HUES6 (cell line): ENCODE measurements around the gene ADK.

Source experiments
- H3K27ac ChIP-seq: 2 replicates; pipeline ENCODE4 v1.7.0; 2013; ENCODE audit warnings: low read depth, mild to moderate bottlenecking, low read length, inconsistent platforms
- H3K27me3 ChIP-seq: 2 replicates; pipeline ENCODE4 v1.6.1; 2013; ENCODE audit warnings: low read length; ENCODE audit not compliant: control insufficient read depth, insufficient read depth
- H3K36me3 ChIP-seq: 2 replicates; pipeline ENCODE4 v1.6.1; 2013; ENCODE audit warnings: low read length; ENCODE audit not compliant: control insufficient read depth, insufficient read depth
- H3K4me1 ChIP-seq: 2 replicates; pipeline ENCODE4 v1.6.1; 2013; ENCODE audit warnings: low read length; ENCODE audit not compliant: control insufficient read depth, insufficient read depth
- H3K4me3 ChIP-seq: 2 replicates; pipeline ENCODE4 v1.5.1; 2013; ENCODE audit warnings: low read depth, low read length
- H3K9ac ChIP-seq: one replicate; pipeline ENCODE4 v1.6.1; 2013; ENCODE audit warnings: mild to moderate bottlenecking, low read length
- H3K9me3 ChIP-seq: 2 replicates; pipeline ENCODE4 v1.6.1; 2013; ENCODE audit warnings: low read depth, low read length; ENCODE audit not compliant: control insufficient read depth, insufficient read depth

ADK gene

DNA sequence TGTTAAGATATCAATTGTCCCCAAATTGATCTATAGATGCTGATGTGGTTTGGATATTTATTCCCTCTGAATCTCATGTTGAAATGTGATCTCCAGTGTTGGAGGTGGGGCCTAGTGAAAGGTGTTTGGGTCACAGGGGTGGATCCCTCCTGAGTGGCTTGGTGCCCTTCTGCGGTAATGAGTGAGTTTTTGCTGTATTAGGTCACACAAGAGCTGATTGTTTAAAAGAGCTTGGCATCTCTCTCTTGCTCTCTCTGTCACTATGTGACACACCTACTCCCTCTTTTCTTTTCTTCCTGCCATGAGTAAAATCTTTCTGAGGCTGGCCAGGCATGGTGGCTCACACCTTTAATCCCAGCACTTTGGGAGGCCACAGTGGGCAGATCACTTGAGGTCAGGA lies 577.2 kb downstream of the ADK start:
- H3K4me1 ChIP-seq = peaks cover 11% of the 10 kb centered on the region
- H3K27ac ChIP-seq = no peak overlapping the region
- no peak overlapping the region for H3K4me3 ChIP-seq
- no peak overlapping the region for H3K9ac ChIP-seq
- peaks cover 4% of the 10 kb centered on the region; the same call in 1 of the 2 replicates for H3K36me3 ChIP-seq
- H3K27me3 ChIP-seq = no peaks in the 10 kb centered on the region
- peaks cover 14% of the 10 kb centered on the region for H3K9me3 ChIP-seq

- H3K27ac ChIP-seq = peak overlapping the region; percentile 22; the same call in 1 of the 2 replicates
These were observed 579.2 kb downstream of the ADK start for GRCh38 chr10:74730246-74730645.

GRCh38 chr10:74733612-74734011 lies 582.6 kb downstream of the ADK start:
- Histone ChIP-seq H3K27me3 (no peaks in the 10 kb centered on the region), H3K9ac (no peak overlapping the region), H3K27ac (no peak overlapping the region), H3K4me1 (peaks cover 11% of the 10 kb centered on the region), H3K9me3 (peaks cover 8% of the 10 kb centered on the region), H3K36me3 (peaks cover 4% of the 10 kb centered on the region; the same call in 1 of the 2 replicates), H3K4me3 (no peak overlapping the region)

More at GRCh38 chr10:74730246-74730645, 579.2 kb downstream of the ADK start:
- Histone ChIP-seq H3K36me3 (peaks cover 4% of the 10 kb centered on the region; the same call in 1 of the 2 replicates), H3K9me3 (peaks cover 14% of the 10 kb centered on the region), H3K27me3 (no peaks in the 10 kb centered on the region), H3K9ac (no peak overlapping the region), H3K4me3 (no peak overlapping the region; the same call in 1 of the 2 replicates), H3K4me1 (peaks cover 11% of the 10 kb centered on the region)

DNA sequence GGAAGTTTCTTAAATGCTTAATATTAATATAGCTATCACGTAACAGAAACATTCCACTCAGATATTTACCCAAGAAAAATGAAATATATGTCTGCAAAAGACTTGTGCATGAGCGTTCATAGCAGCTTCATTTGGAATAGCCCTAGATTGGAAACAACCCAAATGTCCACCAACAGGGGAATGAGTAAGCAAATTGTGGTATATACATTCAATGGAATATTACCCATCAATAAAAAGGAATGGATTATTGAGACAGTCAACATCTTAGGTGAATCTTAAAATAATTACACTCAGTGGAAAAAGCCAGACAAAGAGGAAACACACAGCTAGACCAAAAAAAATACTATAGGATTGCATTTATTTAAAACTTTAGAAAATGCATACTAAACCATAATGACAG lies 585.0 kb downstream of the ADK start:
- no peak overlapping the region for H3K9ac ChIP-seq

DNA sequence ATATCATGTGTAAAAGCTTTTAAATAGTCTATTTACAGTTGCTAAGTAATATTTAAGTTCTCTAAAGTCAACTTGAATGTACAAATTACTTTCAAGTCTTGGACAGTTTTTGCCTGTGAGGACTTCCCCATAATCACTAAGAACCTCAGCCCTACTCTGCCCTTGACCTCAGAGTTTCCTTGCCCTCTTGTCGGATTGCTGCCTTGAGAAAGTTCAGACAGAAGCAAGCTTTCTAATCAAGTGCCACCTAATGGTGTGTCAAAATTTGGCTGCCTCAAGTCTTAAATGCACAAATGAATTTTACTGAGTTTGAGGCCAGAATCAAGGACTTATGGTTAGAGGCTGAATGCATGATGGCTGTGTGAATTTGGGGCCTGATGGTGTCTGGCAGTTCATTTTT lies 587.0 kb downstream of the ADK start:
- Histone ChIP-seq H3K9me3 (no peaks in the 10 kb centered on the region), H3K27ac (no peak overlapping the region), H3K36me3 (no peaks in the 10 kb centered on the region), H3K9ac (no peak overlapping the region), H3K4me3 (no peak overlapping the region), H3K4me1 (peaks cover 3% of the 10 kb centered on the region; the same call in 1 of the 2 replicates), H3K27me3 (no peaks in the 10 kb centered on the region)

More for the DNA sequence above, 585.0 kb downstream of the ADK start:
- Histone ChIP-seq H3K27ac (no peak overlapping the region), H3K9me3 (peaks cover 8% of the 10 kb centered on the region), H3K4me3 (no peak overlapping the region), H3K27me3 (no peaks in the 10 kb centered on the region), H3K4me1 (peaks cover 3% of the 10 kb centered on the region; the same call in 1 of the 2 replicates), H3K36me3 (peaks cover 4% of the 10 kb centered on the region; the same call in 1 of the 2 replicates)

GRCh38 chr10:74738542-74738941 lies 587.5 kb downstream of the ADK start:
- H3K9ac ChIP-seq = no peak overlapping the region
- no peak overlapping the region for H3K27ac ChIP-seq
- H3K4me3 ChIP-seq = no peak overlapping the region
- no peaks in the 10 kb centered on the region for H3K36me3 ChIP-seq
- no peaks in the 10 kb centered on the region for H3K9me3 ChIP-seq
- H3K27me3 ChIP-seq = no peaks in the 10 kb centered on the region
- H3K4me1 ChIP-seq = peaks cover 3% of the 10 kb centered on the region; the same call in 1 of the 2 replicates

- peaks cover 3% of the 10 kb centered on the region; the same call in 1 of the 2 replicates for H3K4me1 ChIP-seq
- H3K4me3 ChIP-seq = no peak overlapping the region
- H3K27me3 ChIP-seq = no peaks in the 10 kb centered on the region
- H3K36me3 ChIP-seq = no peaks in the 10 kb centered on the region
- H3K27ac ChIP-seq = no peak overlapping the region
- no peaks in the 10 kb centered on the region for H3K9me3 ChIP-seq
- no peak overlapping the region for H3K9ac ChIP-seq
These were observed 588.1 kb downstream of the ADK start for GRCh38 chr10:74738985-74739567.

DNA sequence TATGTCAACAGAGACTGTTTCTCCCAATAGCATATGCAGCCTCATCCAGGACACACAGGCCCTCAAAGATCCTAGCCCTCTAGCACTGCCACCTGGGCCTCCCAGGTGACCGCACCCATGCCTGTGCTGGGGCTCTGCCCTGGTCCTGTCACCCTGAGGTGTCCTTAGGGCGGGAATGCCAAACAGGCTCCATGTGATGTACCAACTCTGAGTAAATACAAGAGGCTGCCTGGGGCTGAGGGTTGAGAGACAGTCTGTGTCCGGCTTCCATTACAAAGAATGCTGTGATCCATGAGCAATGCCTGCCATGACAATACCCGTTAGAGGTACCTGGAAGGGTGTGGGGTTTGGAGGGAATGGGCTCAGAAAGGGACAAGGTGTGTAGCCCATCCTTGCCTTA lies 592.4 kb downstream of the ADK start:
- Histone ChIP-seq H3K9ac (no peak overlapping the region), H3K36me3 (no peaks in the 10 kb centered on the region), H3K4me3 (no peak overlapping the region), H3K4me1 (peaks cover 3% of the 10 kb centered on the region; the same call in 1 of the 2 replicates), H3K27ac (no peak overlapping the region), H3K27me3 (no peaks in the 10 kb centered on the region), H3K9me3 (no peaks in the 10 kb centered on the region)

- Histone ChIP-seq H3K27me3 (no peaks in the 10 kb centered on the region), H3K4me3 (no peak overlapping the region), H3K9ac (no peak overlapping the region), H3K9me3 (no peaks in the 10 kb centered on the region), H3K4me1 (no peaks in the 10 kb centered on the region), H3K27ac (no peak overlapping the region), H3K36me3 (no peaks in the 10 kb centered on the region)
These were observed 594.4 kb downstream of the ADK start for GRCh38 chr10:74745449-74745848.

DNA sequence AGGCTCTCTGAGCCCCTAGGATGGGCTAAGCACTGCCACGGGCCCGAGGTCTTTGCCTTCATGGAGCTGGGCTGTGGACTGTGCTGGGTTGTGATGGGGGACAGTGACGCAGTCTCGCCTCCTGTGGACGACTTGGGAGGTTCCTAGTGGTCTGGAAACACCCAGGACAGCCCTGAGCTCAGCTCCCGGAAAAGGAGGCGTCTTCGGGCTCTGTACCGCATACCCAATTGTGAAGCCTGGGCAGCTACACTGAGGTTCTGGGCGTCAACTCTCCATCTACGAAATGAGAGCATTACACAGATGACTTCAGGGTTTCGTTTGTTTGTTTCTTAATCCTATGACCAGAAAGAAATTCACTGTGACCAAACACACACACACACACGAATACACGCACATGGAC lies 595.8 kb downstream of the ADK start:
- H3K9me3 ChIP-seq = no peaks in the 10 kb centered on the region
- H3K4me1 ChIP-seq = no peaks in the 10 kb centered on the region
- no peaks in the 10 kb centered on the region for H3K36me3 ChIP-seq
- no peak overlapping the region for H3K4me3 ChIP-seq
- no peaks in the 10 kb centered on the region for H3K27me3 ChIP-seq
- H3K9ac ChIP-seq = no peak overlapping the region
- H3K27ac ChIP-seq = no peak overlapping the region

DNA sequence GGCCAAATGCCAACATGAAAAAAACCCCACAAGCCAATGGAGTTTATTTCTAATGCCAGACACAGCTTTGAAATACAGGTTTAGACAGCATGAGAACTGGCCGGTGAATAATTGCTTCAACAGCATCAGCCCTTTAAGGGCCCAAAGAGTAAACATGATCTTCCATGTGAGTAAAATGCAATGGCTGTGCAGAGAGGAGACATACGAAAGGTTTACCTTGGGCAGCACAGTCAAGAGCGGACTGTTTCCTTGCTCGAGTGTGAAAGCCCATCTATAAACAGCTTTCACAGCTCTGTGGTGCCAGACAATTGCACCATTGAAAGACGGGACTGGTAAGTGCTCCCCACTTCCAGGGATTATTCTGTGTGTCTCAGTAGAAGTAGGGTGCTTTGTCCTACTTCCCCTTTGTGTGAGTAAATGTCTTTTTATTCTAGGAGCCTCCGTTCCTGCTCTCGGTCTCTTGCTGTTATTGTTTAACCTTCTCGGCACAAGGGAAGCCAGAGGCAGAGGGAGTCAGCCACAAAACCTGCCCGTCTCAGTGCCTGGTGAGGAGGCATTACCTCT lies 597.5 kb downstream of the ADK start:
- Histone ChIP-seq H3K4me3 (no peak overlapping the region), H3K9ac (no peak overlapping the region), H3K9me3 (no peaks in the 10 kb centered on the region), H3K4me1 (peaks cover 3% of the 10 kb centered on the region), H3K27me3 (no peaks in the 10 kb centered on the region), H3K36me3 (no peaks in the 10 kb centered on the region), H3K27ac (no peak overlapping the region)
